Stimulated activated CD4-positive, alpha-beta T cell treated with anti-CD3 and anti-CD28 coated beads, Interleukin-4, amount 100 ng/mL, for 24 hours (primary cell): ENCODE measurements around the gene PLAAT2.
"Not testable (repeated sequence)": the region's sequence is repeated elsewhere in the genome, so short reads cannot be mapped to it uniquely, and the experiment has no call there.

Experiments used
- DNase-seq: peaks from one replicate; pipeline ENCODE4 v3.0.0-alpha.2; 2020

Gene PLAAT2

DNA sequence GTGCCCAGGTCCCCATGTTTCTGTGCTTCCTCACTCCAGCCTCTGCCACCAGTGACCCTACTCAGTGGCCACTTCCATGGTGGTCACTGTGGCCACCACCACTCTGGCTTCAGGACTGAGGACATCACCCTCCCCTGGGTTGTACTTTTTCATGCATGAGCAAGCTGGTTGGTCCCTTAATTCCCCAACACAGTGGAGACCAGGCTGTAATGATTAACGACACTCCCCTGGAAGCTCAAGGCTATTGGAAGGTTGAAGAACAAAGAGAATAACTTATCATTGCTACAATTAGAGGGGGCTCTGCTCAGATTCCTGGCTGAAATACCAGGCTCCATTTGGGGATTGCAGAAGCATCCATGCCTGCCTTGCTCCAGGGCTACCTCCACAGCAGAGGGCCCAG is 16.1 kb downstream of the PLAAT2 start:
- DNase-seq: no peak

DNA sequence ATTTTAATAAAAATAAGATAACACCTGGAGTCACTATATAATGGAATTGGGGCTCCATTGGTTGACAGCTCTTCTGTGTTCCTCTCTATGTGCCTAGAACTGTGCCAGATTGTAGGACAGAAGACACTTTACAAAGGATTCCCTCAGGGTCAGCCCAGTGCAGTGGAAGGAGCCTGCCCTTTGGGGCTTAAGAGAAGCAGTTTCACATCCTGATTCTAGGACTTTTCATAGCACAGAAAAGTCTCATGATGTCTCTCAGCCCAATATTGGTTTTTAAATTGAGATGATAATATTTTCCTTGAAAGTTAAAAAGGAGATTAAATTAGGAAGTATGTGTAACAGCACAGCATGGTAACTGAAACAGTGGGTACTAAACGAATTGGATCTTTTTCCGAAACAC is 19.5 kb downstream of the PLAAT2 start:
- no peak for DNase-seq

DNA sequence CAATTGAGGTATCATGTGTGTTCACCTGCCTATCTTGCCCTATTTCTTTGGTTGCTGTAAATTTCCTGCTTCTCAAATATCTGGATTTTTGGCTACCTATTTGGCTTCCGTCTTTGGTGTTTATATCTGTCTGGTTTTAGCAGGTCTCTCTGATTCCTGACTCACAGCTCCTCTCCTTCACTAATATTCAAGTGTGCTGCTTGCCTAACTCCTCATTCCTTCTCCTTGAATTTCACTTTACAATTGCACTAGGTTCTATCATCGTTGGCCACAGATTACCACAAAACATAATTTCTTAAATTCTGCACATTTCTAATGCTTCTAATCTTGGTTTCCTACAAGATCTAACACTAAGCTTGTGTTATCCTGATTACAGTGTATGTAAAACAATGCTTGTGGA is 20.7 kb downstream of the PLAAT2 start:
- DNase-seq: not testable (repeated sequence)

DNA sequence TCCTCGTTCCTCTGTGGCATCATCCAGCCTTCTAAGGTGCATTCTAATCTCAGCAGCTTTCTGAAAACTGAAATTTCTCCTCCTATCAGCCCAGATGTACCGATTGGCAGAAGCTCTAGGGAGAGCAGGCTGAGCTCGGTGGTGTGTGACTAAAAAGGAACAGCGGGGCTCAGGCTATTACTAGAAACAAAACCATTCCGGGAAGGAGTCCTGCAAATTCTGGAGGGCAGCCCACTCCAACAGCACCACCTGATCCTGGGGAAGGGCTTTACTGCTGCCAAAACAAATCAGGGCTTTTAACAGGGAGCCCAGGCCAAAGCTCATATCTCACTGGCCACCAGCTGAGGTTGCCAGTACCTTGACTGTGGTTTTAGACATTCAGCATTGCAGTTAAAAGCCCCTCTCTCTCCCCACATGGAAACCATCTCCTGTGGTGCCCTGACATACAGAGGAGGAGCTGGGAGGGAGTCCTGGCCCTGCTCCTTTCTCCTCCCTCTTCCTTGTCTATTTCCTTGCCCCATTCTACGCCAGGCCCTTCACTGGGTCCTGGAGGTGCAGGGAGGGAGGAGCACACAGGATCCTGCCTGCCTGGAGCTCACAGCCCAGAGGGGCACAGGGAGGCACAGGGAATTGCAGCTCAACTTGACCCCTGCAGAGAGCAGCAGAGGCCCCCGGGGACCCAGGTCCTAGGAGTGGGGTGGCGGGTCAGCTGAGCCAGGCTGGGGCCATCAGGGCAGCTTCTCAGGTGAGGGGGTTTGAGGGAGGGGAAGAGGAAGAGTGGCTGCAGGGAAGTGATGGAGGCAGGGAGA is 25.7 kb downstream of the PLAAT2 start:
- DNase-seq: no peak

DNA sequence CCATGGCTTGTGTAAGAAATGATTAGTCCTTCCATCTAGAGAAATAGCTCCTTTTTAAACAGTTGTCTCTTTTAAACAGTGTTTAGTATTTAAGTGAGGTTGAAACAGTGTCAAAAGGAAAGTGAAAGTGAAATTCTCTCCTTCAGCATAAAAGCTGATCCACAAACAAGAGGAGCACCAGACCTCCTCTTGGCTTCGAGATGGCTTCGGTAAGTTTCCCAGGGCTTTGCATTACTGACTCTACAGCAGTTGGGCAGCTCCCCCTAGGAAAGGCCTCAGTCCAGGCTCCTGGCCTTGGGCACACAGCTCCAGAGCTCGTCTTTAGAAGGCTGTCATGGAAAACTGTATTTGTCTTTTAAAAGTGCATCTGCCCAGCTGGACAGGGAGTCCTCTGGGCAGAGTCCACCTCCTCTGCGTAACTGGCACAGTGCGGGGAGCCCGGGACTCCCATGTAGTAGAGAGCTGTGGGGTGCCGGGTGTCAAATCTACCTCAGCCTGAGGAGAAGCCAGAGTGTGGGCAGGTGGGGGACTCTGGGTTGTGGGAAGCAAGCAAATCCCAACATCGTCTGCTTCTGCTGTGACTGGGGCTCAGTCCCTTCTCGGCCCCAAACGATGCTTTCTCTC is 26.4 kb downstream of the PLAAT2 start, which contains the start of gene PLAAT4:
TSS of gene PLAAT4 (plus strand) at position 140 of the 624 bp plus-strand sequence. CDS start at position 201, 61 bp downstream.
- peak; percentile 34 for DNase-seq

DNA sequence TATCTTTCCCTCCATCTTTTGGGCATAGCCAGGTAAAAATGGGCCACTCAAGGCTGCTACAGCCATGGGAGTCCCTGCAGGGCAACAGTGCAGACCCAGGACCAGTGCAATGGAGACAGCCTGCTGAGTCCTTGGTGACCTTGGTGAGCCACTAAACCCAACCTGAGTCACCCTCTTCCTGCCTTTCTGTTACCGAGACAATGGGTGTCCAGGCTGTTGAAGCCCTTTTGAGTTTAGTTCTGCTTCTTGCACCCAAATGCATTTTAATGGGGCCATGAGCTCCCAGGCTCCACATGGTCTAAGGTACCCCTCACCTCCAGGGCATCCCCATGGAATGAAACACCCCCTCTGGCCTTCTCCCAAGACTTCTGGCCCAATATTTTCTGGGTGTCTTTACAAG is 27.4 kb downstream of the PLAAT2 start:
- peak; percentile 28 for DNase-seq

DNA sequence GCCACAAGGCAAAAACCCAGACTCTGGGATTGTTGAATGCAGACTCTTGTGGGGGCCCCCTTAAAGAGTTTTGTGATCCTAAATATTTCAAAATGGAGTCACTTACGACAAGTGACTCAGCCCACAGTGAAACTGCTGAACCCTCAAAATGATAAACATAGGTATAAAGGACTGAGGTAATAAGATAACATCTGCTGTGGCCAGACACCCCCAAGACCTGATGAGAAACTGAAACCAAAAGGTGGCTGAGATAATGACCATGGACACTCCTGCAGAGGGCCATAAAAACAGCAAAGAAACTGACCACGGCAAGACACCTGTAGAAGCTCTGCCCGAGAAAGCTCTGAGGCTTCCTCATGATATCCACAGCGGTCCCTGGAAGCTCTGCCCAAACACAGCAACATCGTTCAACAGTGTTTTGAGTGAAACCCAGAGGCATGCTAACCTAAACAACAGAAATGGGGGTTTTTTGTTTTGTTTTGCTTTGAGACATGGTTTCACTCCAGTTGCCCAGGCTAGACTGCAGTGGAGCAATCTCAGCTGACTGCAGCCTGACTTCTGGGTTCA is 28.2 kb downstream of the PLAAT2 start:
- DNase-seq: no peak

DNA sequence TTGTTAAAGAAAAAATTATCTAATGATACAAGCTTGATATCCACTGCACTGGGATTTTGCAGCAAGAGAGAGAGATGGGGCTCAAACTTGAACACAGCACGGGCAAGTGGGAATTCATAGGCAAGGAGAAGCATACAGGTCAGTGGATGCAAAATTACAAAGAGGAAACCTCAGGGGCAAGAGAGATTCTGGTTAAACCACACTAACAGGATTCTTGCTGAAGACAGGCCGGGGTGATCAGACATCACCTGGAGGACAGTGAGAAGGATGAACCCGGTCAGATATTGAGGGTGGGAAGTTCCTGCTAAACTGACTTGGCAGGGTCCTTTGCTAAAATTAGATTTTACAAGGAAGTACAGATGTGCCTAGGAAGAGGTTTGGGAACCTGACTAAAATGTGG is 29.1 kb downstream of the PLAAT2 start:
- DNase-seq: no peak

DNA sequence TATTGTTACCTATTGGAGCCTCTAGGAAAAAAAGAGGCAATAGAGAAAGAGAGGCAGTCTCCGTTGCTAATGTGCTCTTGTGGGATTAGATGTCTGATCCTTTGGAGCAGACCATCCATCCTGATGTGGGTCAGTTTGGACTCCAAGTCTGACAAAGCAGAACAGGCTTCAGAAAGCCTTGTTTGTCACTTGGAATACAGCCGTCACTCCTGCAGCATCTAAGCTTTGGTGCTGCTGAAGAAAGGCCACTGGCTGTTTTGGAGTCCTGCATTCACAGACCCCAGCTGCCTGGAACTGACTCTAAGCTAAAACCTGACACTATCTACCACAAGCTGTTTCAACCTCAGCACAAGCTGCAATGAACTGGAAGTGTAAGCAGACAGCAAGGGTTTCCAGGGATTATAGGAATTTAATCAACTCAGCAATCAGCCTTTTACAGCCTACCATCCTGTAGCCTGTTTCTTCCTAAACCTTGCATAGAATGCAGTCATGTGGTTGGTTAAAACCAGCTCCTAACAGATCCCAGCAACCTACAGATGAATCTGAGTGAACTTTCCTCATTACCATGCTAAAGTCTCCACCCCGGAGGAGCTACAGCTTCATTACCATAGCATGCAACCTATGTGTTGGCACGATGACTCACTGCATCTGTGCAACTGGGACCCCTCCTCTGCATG is 30.2 kb downstream of the PLAAT2 start:
- no peak for DNase-seq

DNA sequence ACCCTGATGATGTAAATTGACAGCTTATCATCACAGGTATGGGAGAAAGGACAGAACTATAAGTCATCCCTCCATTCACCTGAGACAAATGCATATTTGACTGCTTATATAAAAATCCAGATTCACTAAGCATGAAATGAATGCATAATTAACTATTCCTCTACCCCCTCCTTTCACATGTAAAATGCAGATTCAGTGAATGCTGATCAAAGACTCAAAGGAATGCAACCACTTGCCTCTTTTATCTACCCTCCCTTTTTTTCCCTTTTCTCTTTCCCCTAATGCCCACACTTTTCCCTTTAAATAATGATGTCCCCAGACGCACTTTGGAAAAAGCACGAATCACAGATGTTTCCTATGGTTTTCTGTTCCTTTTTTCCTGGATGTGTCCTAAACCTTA is 31.1 kb downstream of the PLAAT2 start:
- no peak for DNase-seq

DNA sequence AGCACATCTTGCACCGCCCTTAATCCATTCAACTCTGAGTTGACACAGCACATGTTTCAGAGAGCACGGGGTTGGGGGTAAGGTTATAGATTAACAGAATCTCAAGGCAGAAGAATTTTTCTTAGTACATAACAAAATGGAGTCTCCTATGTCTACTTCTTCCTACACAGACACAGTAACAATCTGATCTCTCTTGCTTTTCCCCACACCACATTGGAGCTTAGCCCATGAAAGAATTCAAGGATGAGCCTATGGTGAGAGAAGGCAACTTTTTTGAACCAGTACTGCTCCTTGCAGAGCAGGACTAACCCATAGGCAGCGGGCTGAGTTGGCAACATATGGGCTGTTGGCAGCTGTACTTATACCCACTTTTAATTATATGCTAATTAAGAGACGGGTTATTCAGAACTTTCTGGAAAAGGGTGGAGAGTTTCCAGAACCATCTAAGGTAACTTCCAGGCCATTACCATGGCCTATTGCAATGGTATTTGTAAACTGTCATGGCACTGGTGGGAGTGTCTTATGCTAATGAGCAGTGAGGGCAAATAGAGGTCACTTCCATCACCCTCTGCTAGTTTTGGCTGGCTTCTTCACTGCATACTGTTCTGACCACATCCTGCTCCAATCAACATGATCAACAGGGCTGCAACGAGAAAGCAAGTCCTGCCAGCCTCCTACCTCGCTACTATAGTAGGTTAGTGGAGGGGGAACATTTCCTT is 31.9 kb downstream of the PLAAT2 start:
- DNase-seq: peak; percentile 62

GRCh38 chr11:63530021-63530420 is 33.2 kb downstream of the PLAAT2 start:
- DNase-seq: no peak

DNA sequence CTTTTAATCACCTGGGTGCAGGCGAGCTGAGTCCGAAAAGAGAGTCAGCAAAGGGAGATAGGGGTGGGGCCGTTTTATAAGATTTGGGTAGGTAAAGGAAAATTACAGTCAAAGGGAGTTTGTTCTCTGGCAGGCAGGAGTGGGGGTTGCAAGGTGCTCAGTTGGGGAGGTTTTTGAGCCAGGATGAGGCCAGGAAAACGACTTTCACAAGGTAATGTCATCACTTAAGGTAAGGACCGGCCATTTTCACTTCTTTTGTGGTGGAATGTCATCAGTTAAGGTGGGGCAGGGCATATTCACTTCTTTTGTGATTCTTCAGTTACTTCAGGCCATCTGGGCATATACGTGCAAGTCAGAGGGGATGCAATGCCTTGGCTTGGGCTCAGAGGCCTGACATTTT is 33.8 kb downstream of the PLAAT2 start:
- not testable (repeated sequence) for DNase-seq

DNA sequence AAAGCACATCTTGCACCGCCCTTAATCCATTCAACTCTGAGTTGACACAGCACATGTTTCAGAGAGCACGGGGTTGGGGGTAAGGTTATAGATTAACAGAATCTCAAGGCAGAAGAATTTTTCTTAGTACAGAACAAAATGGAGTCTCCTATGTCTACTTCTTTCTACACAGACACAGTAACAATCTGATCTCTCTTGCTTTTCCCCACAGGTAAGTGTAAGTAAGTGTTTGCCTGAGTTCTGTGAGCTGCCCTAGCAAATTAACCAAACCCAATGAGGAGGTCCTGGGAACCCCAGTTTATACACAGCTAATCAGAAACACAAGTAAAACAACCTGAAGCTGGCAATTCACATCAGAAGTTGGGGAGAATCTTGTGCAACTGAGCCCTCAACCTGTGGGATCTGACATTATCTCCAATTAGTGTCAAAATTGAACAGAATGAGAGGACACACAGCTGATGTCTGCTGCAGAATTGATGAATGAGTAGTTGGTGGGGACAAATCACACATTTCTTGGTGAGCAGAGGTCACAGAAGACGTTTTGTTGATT is 34.4 kb downstream of the PLAAT2 start:
- not testable (repeated sequence) for DNase-seq

DNA sequence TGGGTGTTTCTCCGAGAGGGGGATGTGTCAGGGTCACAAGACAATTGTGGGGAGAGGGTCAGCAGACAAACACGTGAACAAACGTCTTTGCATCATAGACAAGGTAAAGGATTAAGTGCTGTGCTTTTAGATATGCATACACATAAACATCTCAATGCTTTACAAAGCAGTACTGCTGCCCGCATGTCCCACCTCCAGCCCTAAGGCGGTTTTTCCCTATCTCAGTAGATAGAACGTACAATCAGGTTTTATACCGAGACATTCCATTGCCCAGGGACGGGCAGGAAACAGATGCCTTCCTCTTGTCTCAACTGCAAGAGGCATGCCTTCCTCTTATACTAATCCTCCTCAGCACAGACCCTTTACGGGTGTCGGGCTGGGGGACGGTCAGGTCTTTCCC is 35.0 kb downstream of the PLAAT2 start:
- DNase-seq: not testable (repeated sequence)

DNA sequence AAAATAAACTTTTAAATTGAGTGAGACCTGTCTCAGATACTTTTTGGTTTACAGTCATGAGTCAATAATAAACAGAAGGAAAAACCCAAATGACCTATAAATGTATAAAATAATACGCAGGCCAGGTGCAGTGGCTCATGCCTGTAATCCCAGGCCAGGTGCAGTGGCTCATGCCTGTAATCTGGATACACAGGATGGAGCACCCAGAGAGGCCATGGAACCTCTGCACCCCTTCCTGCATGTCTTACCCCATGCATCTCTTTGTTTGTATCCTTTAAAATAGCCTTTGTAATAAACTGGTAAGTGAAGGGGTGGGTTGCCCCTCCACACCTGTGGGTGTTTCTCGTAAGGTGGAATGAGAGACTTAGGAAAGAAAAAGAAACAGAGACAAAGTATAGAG is 35.5 kb downstream of the PLAAT2 start:
- DNase-seq: no peak

DNA sequence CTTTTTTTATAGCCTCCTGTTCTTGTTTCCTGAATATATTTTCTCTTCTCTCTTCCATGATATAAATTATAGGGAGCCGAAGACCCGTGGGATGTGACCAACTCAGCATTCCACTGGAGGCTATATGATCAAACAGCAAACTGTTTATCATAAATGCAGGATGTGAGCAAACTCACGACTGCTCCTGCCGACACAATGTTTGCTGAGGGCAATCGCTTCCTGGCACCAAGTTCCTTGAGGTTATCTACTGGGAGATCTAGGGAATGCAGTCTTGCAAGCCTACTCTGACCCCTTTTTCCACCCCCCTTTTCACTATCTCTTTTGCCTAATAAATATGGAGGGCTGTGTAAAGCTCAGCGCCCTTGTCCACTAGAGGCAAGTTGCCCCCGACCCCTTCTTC is 40.0 kb downstream of the PLAAT2 start:
- no peak for DNase-seq

GRCh38 chr11:63521896-63522295 is 41.3 kb downstream of the PLAAT2 start:
- DNase-seq: no peak

- DNase-seq: no peak
Measured at GRCh38 chr11:63520606-63521170, 42.5 kb downstream of the PLAAT2 start.

DNA sequence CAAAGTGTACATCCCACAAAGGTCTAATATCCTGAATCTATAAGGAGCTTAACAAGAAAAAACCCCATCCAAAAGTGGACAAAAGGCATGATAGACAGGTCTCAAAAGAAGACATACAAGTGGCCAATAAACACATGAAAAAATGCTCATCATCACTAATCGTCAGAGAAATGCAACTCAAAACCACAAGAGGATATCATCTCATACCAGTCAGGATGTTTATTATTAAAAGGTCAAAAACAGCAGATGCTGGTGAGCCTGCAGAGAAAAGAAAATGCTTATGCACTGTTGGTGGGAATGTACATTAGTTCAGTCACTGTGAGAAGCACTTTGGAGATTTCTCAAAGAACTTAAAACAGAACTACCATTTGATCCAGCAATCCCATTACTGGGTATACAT is 44.6 kb downstream of the PLAAT2 start:
- DNase-seq: no peak

DNA sequence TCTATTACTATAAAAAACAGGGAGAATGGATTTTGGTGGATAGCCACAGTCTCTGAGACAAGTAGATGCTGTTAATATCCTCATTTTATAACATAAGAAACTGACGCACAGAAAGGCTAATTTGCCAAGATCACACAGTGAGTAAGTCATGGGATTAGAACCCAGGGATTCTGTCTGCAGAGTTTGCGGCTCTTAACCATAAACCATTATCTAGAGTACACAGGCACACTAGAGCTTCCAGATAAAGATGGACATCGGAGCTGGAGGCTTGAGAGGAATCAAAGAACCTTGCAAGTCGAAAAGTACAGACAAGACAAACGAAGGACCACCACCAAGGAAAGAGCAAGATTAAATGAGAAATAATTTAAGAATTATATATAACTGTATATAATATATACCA is 46.0 kb downstream of the PLAAT2 start:
- no peak for DNase-seq

GRCh38 chr11:63516109-63516508 is 47.1 kb downstream of the PLAAT2 start:
- DNase-seq: no peak
